Thymus (tissue), 14 donors: ENCODE measurements around the gene RECK. TPM values are rescaled to one million over a fixed set of nuclear protein-coding genes. Genes with fewer than 3 reads are reported as not detected.
A peak's percentile ranks its signal among the peaks of the same experiment; 100 is the strongest.
"Not testable (repeated sequence)": the region's sequence is repeated elsewhere in the genome, so short reads cannot be mapped to it uniquely, and the experiment has no call there.

Source experiments
- DNase-seq, 9 donors: peaks; one replicate each; pipeline ENCODE4 v3.0.0-alpha.2; 2013; ENCODE audit warnings: low spot score in 9 of 9, low read depth in 6 of 9, missing footprints in 1 of 9
- H3K27ac ChIP-seq, 2 donors: one replicate each; pipeline ENCODE4 v1.5.1; 2013; ENCODE audit warnings: control low read depth in 1 of 2, low read depth in 1 of 2, low read length in 1 of 2, mild to moderate bottlenecking in 1 of 2, moderate library complexity in 1 of 2
- H3K27me3 ChIP-seq, 2 donors: one replicate each; pipeline ENCODE4 v1.5.1; 2013; ENCODE audit warnings: low read length in 1 of 2; ENCODE audit not compliant: control insufficient read depth in 2 of 2, insufficient read depth in 1 of 2
- H3K36me3 ChIP-seq, 2 donors: one replicate each; pipeline ENCODE4 v1.5.1; 2013; ENCODE audit warnings: low read length in 1 of 2, mild to moderate bottlenecking in 1 of 2, moderate library complexity in 1 of 2; ENCODE audit not compliant: control insufficient read depth in 2 of 2, insufficient read depth in 2 of 2
- H3K4me1 ChIP-seq, 2 donors: one replicate each; pipeline ENCODE4 v1.5.1; 2013; ENCODE audit warnings: low read length in 2 of 2; ENCODE audit not compliant: control insufficient read depth in 2 of 2, insufficient read depth in 2 of 2
- H3K4me3 ChIP-seq, 2 donors: one replicate each; pipeline ENCODE4 v1.5.1; 2013; ENCODE audit warnings: low read length in 2 of 2, control low read depth in 1 of 2, mild to moderate bottlenecking in 1 of 2
- H3K9me3 ChIP-seq, 2 donors: one replicate each; pipeline ENCODE4 v1.5.1; 2013; ENCODE audit warnings: low read length in 1 of 2, mild to moderate bottlenecking in 1 of 2; ENCODE audit not compliant: control insufficient read depth in 2 of 2, insufficient read depth in 1 of 2
- WGBS: extraction: QIAGEN DNeasy Blood & Tissue Kit; methylation state at CpG from one replicate; pipeline ENCODE4 v1.1.7; 2013; 5-methylcytosine and 5-hydroxymethylcytosine counted together
- long read RNA-seq, 10 donors: transcript quantifications; one replicate each; lab custom pipeline, GENCODE V29; 2026
- polyA plus RNA-seq: library from polyadenylated mRNA; stranded (reverse); fragments of 200-250 nt; gene quantifications from one replicate; pipeline ENCODE4 v1.2.3, GENCODE V29; 2013
- total RNA-seq: library from RNA; stranded (reverse); fragments of 120-200 nt; gene quantifications from one replicate; pipeline ENCODE4 v1.2.4, GENCODE V29; 2013
- donor health status: healthy.

RECK gene
- total RNA-seq (3.3 TPM), polyA plus RNA-seq (6.6 TPM)
- long read RNA-seq, donor 1 = 0 reads
- long read RNA-seq, donor 2 = 0 reads
- long read RNA-seq, donor 3, full-length matches to known transcripts = 2 of 12 reads
- long read RNA-seq, donor 3, partial matches to known transcripts = 10 of 12 reads
- long read RNA-seq, donor 3, other reads (novel, unspliced or antisense) = 0 of 12 reads
- long read RNA-seq, donor 4 = 0 reads
- long read RNA-seq, donor 5, full-length matches to known transcripts = 1 of 1 reads
- long read RNA-seq, donor 5, partial matches to known transcripts = 0 of 1 reads
- long read RNA-seq, donor 5, other reads (novel, unspliced or antisense) = 0 of 1 reads
- long read RNA-seq, donor 6 = 0 reads
- long read RNA-seq, donor 7, partial matches to known transcripts = 0 of 2 reads
- long read RNA-seq, donor 7, other reads (novel, unspliced or antisense) = 0 of 2 reads
- long read RNA-seq, donor 8 = 0 reads
- long read RNA-seq, donor 9, full-length matches to known transcripts = 2 of 2 reads
- long read RNA-seq, donor 9, partial matches to known transcripts = 0 of 2 reads
- long read RNA-seq, donor 9, other reads (novel, unspliced or antisense) = 0 of 2 reads
- long read RNA-seq, donor 10, full-length matches to known transcripts = 1 of 1 reads
- long read RNA-seq, donor 10, partial matches to known transcripts = 0 of 1 reads
- long read RNA-seq, donor 10, other reads (novel, unspliced or antisense) = 0 of 1 reads

- peak; percentile 33 to 87 (median 71) for DNase-seq
- Histone ChIP-seq H3K27ac (peak within 1 kb of the TSS in 1 of 2 donors; percentile 26), H3K4me1 (peaks cover 13 to 17% of the 10 kb centered on the region in 2 donors), H3K27me3 (peaks cover 2 to 3% of the 10 kb centered on the region in 2 donors), H3K9me3 (no peaks in the 10 kb centered on the region), H3K36me3 (no peaks in the 10 kb centered on the region), H3K4me3 (peak within 1 kb of the TSS; percentile 82 to 91)
- under 1% methylated on average over 77 of the region's 77 CpGs for WGBS
Measured at GRCh38 chr9:36036780-36037548, at the start of gene RECK. RECK (plus strand) TSS chr9:36036913; CDS start chr9:36036999, 86 bp downstream.

GRCh38 chr9:35990155-35990554, 46.6 kb upstream of the RECK start:
- Histone ChIP-seq H3K27ac (no peak overlapping the region), H3K4me1 (no peaks in the 10 kb centered on the region), H3K9me3 (no peaks in the 10 kb centered on the region), H3K36me3 (no peaks in the 10 kb centered on the region), H3K4me3 (no peak overlapping the region), H3K27me3 (no peaks in the 10 kb centered on the region)
- WGBS = 94% methylated on average over 3 of the region's 3 CpGs
- DNase-seq = no peak

- WGBS = 97% methylated on average over 3 of the region's 3 CpGs
- not testable (repeated sequence) for H3K36me3 ChIP-seq, H3K27ac ChIP-seq, DNase-seq, H3K4me1 ChIP-seq, H3K27me3 ChIP-seq, H3K4me3 ChIP-seq, H3K9me3 ChIP-seq
Measured at GRCh38 chr9:35993136-35993535, 43.6 kb upstream of the RECK start.

- WGBS = 59% methylated on average over 5 of the region's 5 CpGs
- Histone ChIP-seq H3K36me3 (no peaks in the 10 kb centered on the region), H3K27me3 (no peaks in the 10 kb centered on the region), H3K9me3 (no peaks in the 10 kb centered on the region), H3K27ac (no peak overlapping the region), H3K4me1 (no peaks in the 10 kb centered on the region), H3K4me3 (no peak overlapping the region)
- no peak for DNase-seq
Measured at GRCh38 chr9:35993976-35994720, 42.6 kb upstream of the RECK start.

- H3K4me1 ChIP-seq = no peaks in the 10 kb centered on the region
- WGBS = 96% methylated on average over 2 of the region's 2 CpGs
- H3K9me3 ChIP-seq = no peaks in the 10 kb centered on the region
- H3K4me3 ChIP-seq = no peak overlapping the region
- H3K27me3 ChIP-seq = no peaks in the 10 kb centered on the region
- no peak for DNase-seq
- H3K27ac ChIP-seq = no peak overlapping the region
- H3K36me3 ChIP-seq = no peaks in the 10 kb centered on the region
Measured at GRCh38 chr9:35994959-35995358, 41.8 kb upstream of the RECK start.

GRCh38 chr9:35996358-35996970, 40.2 kb upstream of the RECK start:
- no peak overlapping the region for H3K4me3 ChIP-seq
- no peaks in the 10 kb centered on the region for H3K27me3 ChIP-seq
- H3K27ac ChIP-seq = no peak overlapping the region
- no peaks in the 10 kb centered on the region for H3K9me3 ChIP-seq
- no peak for DNase-seq
- WGBS = 97% methylated on average over 1 of the region's 1 CpG
- H3K36me3 ChIP-seq = no peaks in the 10 kb centered on the region
- no peaks in the 10 kb centered on the region for H3K4me1 ChIP-seq

GRCh38 chr9:35997016-35997415, 39.7 kb upstream of the RECK start:
- H3K9me3 ChIP-seq, H3K27me3 ChIP-seq, H3K4me1 ChIP-seq, DNase-seq, H3K4me3 ChIP-seq, H3K36me3 ChIP-seq, H3K27ac ChIP-seq: not testable (repeated sequence)
- WGBS = 97% methylated on average over 4 of the region's 4 CpGs

- no peaks in the 10 kb centered on the region for H3K36me3 ChIP-seq
- H3K9me3 ChIP-seq = no peaks in the 10 kb centered on the region
- DNase-seq = no peak
- no peaks in the 10 kb centered on the region for H3K4me1 ChIP-seq
- H3K27me3 ChIP-seq = no peaks in the 10 kb centered on the region
- WGBS = 95% methylated on average over 1 of the region's 1 CpG
- no peak overlapping the region for H3K4me3 ChIP-seq
- H3K27ac ChIP-seq = no peak overlapping the region
Measured at GRCh38 chr9:35998333-35998732, 38.4 kb upstream of the RECK start.
